A172 (cell line): Measurements from ENCODE around the gene SPATA6L. TPM values are rescaled to one million over a fixed set of nuclear protein-coding genes. Genes with fewer than 3 reads are reported as not detected.

Source experiments
- DNase-seq: peaks from one replicate; pipeline ENCODE4 v3.0.0-alpha.2; 2015; ENCODE audit warnings: low spot score
- total RNA-seq: library from RNA; depleted of rRNA; stranded (reverse); fragments of >200 nt; shearing (Covaris generic); gene quantifications from 2 replicates; pipeline ENCODE4 v1.2.3, GENCODE V29; 2014

SPATA6L gene
- total RNA-seq, 1 experiment from 2014 or later = not detected

- DNase-seq = no peak
These were observed 81.1 kb downstream of the SPATA6L start for GRCh38 chr9:4585135-4585534.

GRCh38 chr9:4584636-4585035 lies 81.6 kb downstream of the SPATA6L start:
- no peak for DNase-seq

- DNase-seq = no peak
These were observed 83.3 kb downstream of the SPATA6L start for GRCh38 chr9:4583001-4583400.

GRCh38 chr9:4581861-4582565 lies 84.3 kb downstream of the SPATA6L start:
- no peak for DNase-seq

- no peak for DNase-seq
These were observed 85.1 kb downstream of the SPATA6L start for GRCh38 chr9:4581035-4581760.

- DNase-seq = no peak
These were observed 87.3 kb downstream of the SPATA6L start for GRCh38 chr9:4579001-4579400.

GRCh38 chr9:4576448-4576847 lies 89.8 kb downstream of the SPATA6L start:
- no peak for DNase-seq

- no peak for DNase-seq
These were observed 90.3 kb downstream of the SPATA6L start for GRCh38 chr9:4575997-4576396.

GRCh38 chr9:4574657-4575243 lies 91.5 kb downstream of the SPATA6L start:
- no peak for DNase-seq

- no peak for DNase-seq
These were observed 92.5 kb downstream of the SPATA6L start for GRCh38 chr9:4573634-4574389.

- DNase-seq = no peak
These were observed 93.1 kb downstream of the SPATA6L start for GRCh38 chr9:4573176-4573575.

- DNase-seq = no peak
These were observed 94.0 kb downstream of the SPATA6L start for GRCh38 chr9:4572184-4572826.

- no peak for DNase-seq
These were observed 97.2 kb downstream of the SPATA6L start for GRCh38 chr9:4569101-4569500.

GRCh38 chr9:4567601-4568000 lies 98.7 kb downstream of the SPATA6L start:
- no peak for DNase-seq

- no peak for DNase-seq
These were observed 99.5 kb downstream of the SPATA6L start for GRCh38 chr9:4566806-4567205.

- DNase-seq = no peak
These were observed 103.2 kb downstream of the SPATA6L start for GRCh38 chr9:4563105-4563504.

GRCh38 chr9:4559261-4560182 lies 106.8 kb downstream of the SPATA6L start:
- no peak for DNase-seq

GRCh38 chr9:4558371-4558998 lies 107.8 kb downstream of the SPATA6L start:
- no peak for DNase-seq

GRCh38 chr9:4555236-4555635 lies 111.0 kb downstream of the SPATA6L start:
- DNase-seq = peak; percentile 38

- DNase-seq = peak; percentile 42
These were observed 112.3 kb downstream of the SPATA6L start for GRCh38 chr9:4553951-4554381.
